Measurements from ENCODE around the gene GORASP1. TPM values are rescaled to one million over a fixed set of nuclear protein-coding genes. Genes with fewer than 3 reads are reported as not detected.

The GORASP1 gene
- total RNA-seq, 4 donors from 2014 or later, result 86.8 to 135 (median 96.3) TPM

DNA sequence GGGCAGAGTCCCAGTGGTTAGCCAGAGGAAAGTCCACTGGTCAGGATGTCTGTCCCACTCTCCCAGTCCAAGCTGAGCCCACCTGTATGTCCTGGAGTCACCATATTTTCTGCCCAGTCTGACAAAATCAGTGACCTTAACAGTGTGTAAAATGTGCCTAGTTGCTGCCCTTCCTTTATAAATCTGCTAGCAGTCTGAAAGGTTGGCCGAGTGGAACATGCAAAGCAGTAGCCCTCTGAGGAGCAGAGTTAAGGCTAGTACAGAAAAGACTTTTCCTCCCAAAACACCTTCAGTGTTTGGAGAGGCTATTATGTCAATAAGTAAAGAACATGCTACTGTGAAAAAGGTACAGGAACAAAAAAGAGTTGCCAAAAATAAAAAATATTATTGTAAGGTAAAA lies 15.4 kb upstream of the GORASP1 start:
- Histone ChIP-seq H3K27ac (no peak overlapping the region), H3K27me3 (no peaks in the 10 kb centered on the region), H3K36me3 (no peaks in the 10 kb centered on the region), H3K9me3 (no peaks in the 10 kb centered on the region), H3K4me3 (no peak overlapping the region), H3K4me1 (peaks cover 2 to 10% (median 8%) of the 10 kb centered on the region in 4 donors)
- TF ChIP-seq, protein P1, sequence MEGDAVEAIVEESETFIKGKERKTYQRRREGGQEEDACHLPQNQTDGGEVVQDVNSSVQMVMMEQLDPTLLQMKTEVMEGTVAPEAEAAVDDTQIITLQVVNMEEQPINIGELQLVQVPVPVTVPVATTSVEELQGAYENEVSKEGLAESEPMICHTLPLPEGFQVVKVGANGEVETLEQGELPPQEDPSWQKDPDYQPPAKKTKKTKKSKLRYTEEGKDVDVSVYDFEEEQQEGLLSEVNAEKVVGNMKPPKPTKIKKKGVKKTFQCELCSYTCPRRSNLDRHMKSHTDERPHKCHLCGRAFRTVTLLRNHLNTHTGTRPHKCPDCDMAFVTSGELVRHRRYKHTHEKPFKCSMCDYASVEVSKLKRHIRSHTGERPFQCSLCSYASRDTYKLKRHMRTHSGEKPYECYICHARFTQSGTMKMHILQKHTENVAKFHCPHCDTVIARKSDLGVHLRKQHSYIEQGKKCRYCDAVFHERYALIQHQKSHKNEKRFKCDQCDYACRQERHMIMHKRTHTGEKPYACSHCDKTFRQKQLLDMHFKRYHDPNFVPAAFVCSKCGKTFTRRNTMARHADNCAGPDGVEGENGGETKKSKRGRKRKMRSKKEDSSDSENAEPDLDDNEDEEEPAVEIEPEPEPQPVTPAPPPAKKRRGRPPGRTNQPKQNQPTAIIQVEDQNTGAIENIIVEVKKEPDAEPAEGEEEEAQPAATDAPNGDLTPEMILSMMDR (IDR thresholded peaks at IDR 0.05), result no peak
- TF ChIP-seq EP300 (IDR thresholded peaks at IDR 0.05; ENCODE audit: low read depth) (no peak), POLR2A (IDR thresholded peaks at IDR 0.05) (no peak), POLR2AphosphoS5 (IDR thresholded peaks at IDR 0.05) (no peak)
- in situ Hi-C loops (cut with MboI; ENCODE audit: low pct_ligation_motif_present in 1 of 4, low pct_unique_long_range_greater_than_20kb in 1 of 4, low sequenced_read_pairs in 3 of 4), result loop anchor here in 3 of 4 donors (10.0 kb wide), 1 partner anchor 162 kb away; the partner anchor contains the start of gene CX3CR1 (in 3 of the 3)
- intact Hi-C loops (cut with DNase I; ENCODE audit: low total_unique reads), result no loop called here
- 65 to 80% methylated on average over 1 of the region's 1 CpG for WGBS, 2 donors (ENCODE audit: low coverage in 1 of 2)
- no peak for DNase-seq

DNA sequence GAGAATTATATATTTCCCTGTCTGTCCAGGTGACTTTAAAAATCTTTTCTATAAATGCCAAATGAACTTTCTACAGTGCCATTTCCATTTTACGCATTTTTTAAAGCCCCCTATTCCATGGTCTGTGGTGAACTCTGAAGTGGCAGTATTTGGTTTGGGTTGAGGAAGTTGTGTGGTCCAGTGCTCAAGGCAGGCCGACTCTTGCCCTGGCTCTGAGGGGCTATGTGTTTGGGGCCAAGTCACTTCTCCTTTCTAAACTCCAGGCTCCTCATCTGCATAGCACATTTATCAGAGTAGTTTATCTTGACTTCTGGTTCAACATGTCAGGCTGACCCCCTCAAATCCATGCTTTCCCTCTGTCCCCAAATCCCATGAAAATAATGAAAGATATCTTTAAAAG lies 14.2 kb upstream of the GORASP1 start:
- no peaks in the 10 kb centered on the region for H3K36me3 ChIP-seq
- TF ChIP-seq POLR2AphosphoS5 (IDR thresholded peaks at IDR 0.05) (no peak), POLR2A (IDR thresholded peaks at IDR 0.05) (no peak), EP300 (IDR thresholded peaks at IDR 0.05; ENCODE audit: low read depth) (no peak)
- TF ChIP-seq, protein P1 (IDR thresholded peaks at IDR 0.05), result no peak
- H3K27me3 ChIP-seq, result no peaks in the 10 kb centered on the region
- in situ Hi-C loops (cut with MboI; ENCODE audit: low pct_ligation_motif_present in 1 of 4, low pct_unique_long_range_greater_than_20kb in 1 of 4, low sequenced_read_pairs in 3 of 4) (loop anchor here in 3 of 4 donors (10.0 kb wide), 1 partner anchor 163 kb away; the partner anchor contains the start of gene CX3CR1 (in 3 of the 3)), intact Hi-C loops (cut with DNase I; ENCODE audit: low total_unique reads) (no loop called here)
- no peak for DNase-seq
- WGBS, 2 donors (ENCODE audit: low coverage in 1 of 2), result 72 to 86% methylated on average over 2 of the region's 2 CpGs
- H3K27ac ChIP-seq, result no peak overlapping the region
- peaks cover 2 to 10% (median 8%) of the 10 kb centered on the region in 4 donors for H3K4me1 ChIP-seq
- H3K9me3 ChIP-seq, result no peaks in the 10 kb centered on the region
- H3K4me3 ChIP-seq, result no peak overlapping the region

DNA sequence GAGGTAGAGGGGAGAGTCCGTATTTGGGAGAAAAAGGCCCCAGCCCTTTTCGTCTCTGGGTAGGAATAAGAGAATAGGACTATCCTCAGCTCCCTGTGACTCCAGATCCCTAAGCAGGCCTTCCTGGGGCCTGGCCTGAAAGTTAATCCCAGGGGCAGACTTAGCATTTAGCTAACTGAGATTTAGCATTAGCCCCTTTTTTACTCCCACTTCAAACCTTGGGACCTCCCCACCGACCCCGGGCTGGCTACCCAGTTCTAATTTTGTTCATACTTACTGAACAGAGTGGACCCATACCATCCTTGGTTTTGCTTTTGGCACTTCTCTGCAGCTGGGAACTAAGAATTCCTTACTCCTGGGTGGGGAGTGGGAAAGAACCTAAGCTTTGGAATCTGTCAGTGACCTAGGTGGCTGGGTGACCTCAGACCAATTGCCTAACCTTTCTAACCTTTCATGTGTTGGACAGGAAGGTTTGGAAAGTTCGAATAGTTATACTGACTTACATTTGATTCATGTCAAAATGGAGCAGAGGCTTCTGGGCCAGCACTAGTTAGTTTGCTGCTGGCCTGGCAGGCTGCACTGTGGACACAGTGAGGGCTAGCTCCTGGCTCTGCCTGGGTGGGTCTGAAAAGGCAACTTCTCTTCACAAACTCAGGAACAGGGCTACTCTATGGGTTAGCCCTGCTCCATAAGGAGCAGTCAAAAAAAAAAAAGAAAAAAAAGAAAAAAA lies 11.7 kb upstream of the GORASP1 start:
- Histone ChIP-seq H3K4me1 (no peaks in the 10 kb centered on the region), H3K27me3 (no peaks in the 10 kb centered on the region), H3K36me3 (no peaks in the 10 kb centered on the region), H3K9me3 (no peaks in the 10 kb centered on the region), H3K27ac (no peak overlapping the region), H3K4me3 (no peak overlapping the region)
- intact Hi-C loops (cut with DNase I; ENCODE audit: low total_unique reads) (no loop called here), in situ Hi-C loops (cut with MboI; ENCODE audit: low pct_ligation_motif_present in 1 of 4, low pct_unique_long_range_greater_than_20kb in 1 of 4, low sequenced_read_pairs in 3 of 4) (no loop called here)
- TF ChIP-seq EP300 (IDR thresholded peaks at IDR 0.05; ENCODE audit: low read depth), result no peak
- no peak for TF ChIP-seq POLR2AphosphoS5 (IDR thresholded peaks at IDR 0.05)
- no peak for TF ChIP-seq POLR2A (IDR thresholded peaks at IDR 0.05)
- TF ChIP-seq, protein P1 (IDR thresholded peaks at IDR 0.05), result no peak
- 79 to 85% methylated on average over 4 to 5 of the region's 5 CpGs for WGBS, 2 donors (ENCODE audit: low coverage in 1 of 2)
- no peak for DNase-seq

DNA sequence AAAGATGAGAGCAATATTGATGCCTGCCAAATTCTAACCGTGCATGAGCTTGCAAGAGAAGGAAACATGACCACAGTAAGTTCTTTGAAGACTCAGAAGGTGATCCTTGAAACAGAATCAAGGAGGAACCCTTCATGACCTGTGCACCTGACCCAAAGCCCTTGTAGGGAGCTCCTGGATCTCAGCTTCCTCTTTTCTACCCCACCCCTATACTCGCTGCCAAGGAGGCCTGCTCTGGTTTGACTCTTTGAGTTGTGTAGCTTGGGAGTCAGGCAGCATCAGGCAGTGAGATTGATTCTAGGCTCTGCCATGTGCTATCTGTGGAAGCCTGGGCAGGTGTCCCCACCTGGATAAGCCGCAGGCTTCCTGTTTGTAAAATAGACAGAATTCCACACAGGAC lies 10.7 kb upstream of the GORASP1 start:
- Histone ChIP-seq H3K27ac (no peak overlapping the region), H3K27me3 (no peaks in the 10 kb centered on the region), H3K9me3 (no peaks in the 10 kb centered on the region), H3K4me3 (no peak overlapping the region), H3K4me1 (no peaks in the 10 kb centered on the region), H3K36me3 (no peaks in the 10 kb centered on the region)
- TF ChIP-seq POLR2AphosphoS5 (IDR thresholded peaks at IDR 0.05), result no peak
- TF ChIP-seq, protein P1 (IDR thresholded peaks at IDR 0.05), result no peak
- no peak for TF ChIP-seq EP300 (IDR thresholded peaks at IDR 0.05; ENCODE audit: low read depth)
- TF ChIP-seq POLR2A (IDR thresholded peaks at IDR 0.05), result no peak
- 67 to 85% methylated on average over 1 to 3 of the region's 3 CpGs for WGBS, 2 donors (ENCODE audit: low coverage in 1 of 2)
- intact Hi-C loops (cut with DNase I; ENCODE audit: low total_unique reads) (no loop called here), in situ Hi-C loops (cut with MboI; ENCODE audit: low pct_ligation_motif_present in 1 of 4, low pct_unique_long_range_greater_than_20kb in 1 of 4, low sequenced_read_pairs in 3 of 4) (no loop called here)
- no peak for DNase-seq
